Uterus (tissue), 4 donors: Measurements from ENCODE around the gene SLC35E3. TPM values are rescaled to one million over a fixed set of nuclear protein-coding genes. Genes with fewer than 3 reads are reported as not detected.
"Not testable (repeated sequence)": the region's sequence is repeated elsewhere in the genome, so short reads cannot be mapped to it uniquely, and the experiment has no call there.

ENCODE experiments used
- DNase-seq, 2 donors: peaks; one replicate each; pipeline ENCODE4 v3.0.0-alpha.2; 2019 to 2020
- H3K27ac ChIP-seq, 2 donors: fragments of 200-600 bp; sonication (generic); 1 replicate in 1 of 2; 2 replicates in 1 of 2; pipeline ENCODE4 v1.5.1; 2016 to 2018
- H3K27me3 ChIP-seq, 2 donors: fragments of 200-600 bp; sonication (generic); one replicate each; pipeline ENCODE4 v1.5.1; 2018 to 2019; ENCODE audit warnings: control low read depth in 1 of 2
- H3K36me3 ChIP-seq, 2 donors: fragments of 200-600 bp; sonication (generic); one replicate each; pipeline ENCODE4 v1.5.1; 2019; ENCODE audit warnings: control low read depth in 1 of 2
- H3K4me1 ChIP-seq, 2 donors: fragments of 200-600 bp; sonication (generic); one replicate each; pipeline ENCODE4 v1.5.1; 2018 to 2019; ENCODE audit warnings: control low read depth in 1 of 2
- H3K4me3 ChIP-seq, 2 donors: fragments of 200-600 bp; sonication (generic); 1 replicate in 1 of 2; 2 replicates in 1 of 2; pipeline ENCODE4 v1.5.1; 2018 to 2019; ENCODE audit warnings: mild to moderate bottlenecking in 1 of 2
- H3K9me3 ChIP-seq, 2 donors: fragments of 200-600 bp; sonication (generic); one replicate each; pipeline ENCODE4 v1.5.1; 2019; ENCODE audit warnings: control low read depth in 1 of 2
- CTCF ChIP-seq, 4 experiments: fragments of 200-600 bp in 2 of 4; fragments of 450-650 bp in 2 of 4; sonication (generic) in 2 of 4; IDR thresholded peaks; one replicate each; pipeline ENCODE4 v1.5.1; 2016 to 2019; ENCODE audit warnings: antibody characterized with exemption in 4 of 4, mild to moderate bottlenecking in 2 of 4, moderate library complexity in 1 of 4
- POLR2A ChIP-seq, 2 donors: fragments of 450-650 bp; IDR thresholded peaks; one replicate each; pipeline ENCODE4 v1.6.1; 2016; ENCODE audit warnings: antibody characterized with exemption in 2 of 2, mild to moderate bottlenecking in 1 of 2, moderate library complexity in 1 of 2
- intact Hi-C: fragments of 100-400 bp; cut with DNase I; formaldehyde crosslinking; loops from one replicate; pipeline ENCODE4 v1.15.1; 2023; ENCODE audit warnings: low total_unique reads
- total RNA-seq, 4 donors: library from RNA; depleted of rRNA in 3 of 4; stranded (reverse); fragments of >200 nt in 3 of 4; gene quantifications; one replicate each; pipeline versions ENCODE4 v1.1.0 to v1.2.4, GENCODE V29; 2014 to 2023
- donor health status: DM: yes; HTN: yes; CAD: no.

SLC35E3 gene
- total RNA-seq, 4 donors from 2014 or later, result 0.29 to 15.3 (median 6.5) TPM; not detected in 1

- Histone ChIP-seq H3K9me3 (no peaks in the 10 kb centered on the region), H3K36me3 (no peaks in the 10 kb centered on the region), H3K4me1 (peaks cover 5 to 9% of the 10 kb centered on the region in 2 donors), H3K4me3 (no peak overlapping the region), H3K27me3 (no peaks in the 10 kb centered on the region), H3K27ac (no peak overlapping the region)
- TF ChIP-seq CTCF (IDR thresholded peaks at IDR 0.05) (no peak), POLR2A (IDR thresholded peaks at IDR 0.05) (no peak)
- intact Hi-C loops, result no loop called here
- DNase-seq, result no peak
Observed at GRCh38 chr12:68815232-68815927, 69.4 kb downstream of the SLC35E3 start.

- H3K9me3 ChIP-seq, result no peaks in the 10 kb centered on the region
- no peak for TF ChIP-seq POLR2A (IDR thresholded peaks at IDR 0.05)
- no peak for TF ChIP-seq CTCF (IDR thresholded peaks at IDR 0.05)
- H3K27ac ChIP-seq, result no peak overlapping the region
- no peaks in the 10 kb centered on the region for H3K36me3 ChIP-seq
- no peak for DNase-seq
- intact Hi-C loops, result no loop called here
- no peaks in the 10 kb centered on the region for H3K27me3 ChIP-seq
- no peak overlapping the region for H3K4me3 ChIP-seq
- peaks cover 5% of the 10 kb centered on the region in 2 donors for H3K4me1 ChIP-seq
Observed at GRCh38 chr12:68815928-68816800, 70.2 kb downstream of the SLC35E3 start.

GRCh38 chr12:68819481-68819880, 73.5 kb downstream of the SLC35E3 start:
- H3K36me3 ChIP-seq, intact Hi-C loops: not testable (repeated sequence)

GRCh38 chr12:68821357-68822188, 75.6 kb downstream of the SLC35E3 start:
- DNase-seq, result no peak
- no peaks in the 10 kb centered on the region for H3K4me1 ChIP-seq
- peaks cover 0 to 2% of the 10 kb centered on the region in 2 donors for H3K36me3 ChIP-seq
- no peak for TF ChIP-seq POLR2A (IDR thresholded peaks at IDR 0.05)
- TF ChIP-seq CTCF (IDR thresholded peaks at IDR 0.05), result no peak
- H3K9me3 ChIP-seq, result no peaks in the 10 kb centered on the region
- H3K4me3 ChIP-seq, result no peak overlapping the region
- intact Hi-C loops, result no loop called here
- no peaks in the 10 kb centered on the region for H3K27me3 ChIP-seq
- H3K27ac ChIP-seq, result no peak overlapping the region

More at GRCh38 chr12:68819481-68819880, 73.5 kb downstream of the SLC35E3 start:
- not testable (repeated sequence) for H3K27me3 ChIP-seq, H3K4me1 ChIP-seq, DNase-seq, H3K27ac ChIP-seq, H3K4me3 ChIP-seq, H3K9me3 ChIP-seq

GRCh38 chr12:68823696-68824095, 77.7 kb downstream of the SLC35E3 start:
- H3K27ac ChIP-seq, result no peak overlapping the region
- no peaks in the 10 kb centered on the region for H3K4me1 ChIP-seq
- H3K4me3 ChIP-seq, result no peak overlapping the region
- peaks cover 0 to 2% of the 10 kb centered on the region in 2 donors for H3K36me3 ChIP-seq
- no peak for DNase-seq
- H3K9me3 ChIP-seq, result no peaks in the 10 kb centered on the region
- H3K27me3 ChIP-seq, result no peaks in the 10 kb centered on the region
- TF ChIP-seq CTCF (IDR thresholded peaks at IDR 0.05), result no peak
- no peak for TF ChIP-seq POLR2A (IDR thresholded peaks at IDR 0.05)
- intact Hi-C loops, result no loop called here
